GM18520 (cell line): ENCODE measurements around the gene GIGYF2.
"Not testable (repeated sequence)": the region's sequence is repeated elsewhere in the genome, so short reads cannot be mapped to it uniquely, and the experiment has no call there.

ENCODE experiments used
- ATAC-seq: cut with Tn5 transposase; IDR thresholded peaks from one replicate; pipeline ENCODE4 v1.9.1; 2021; ENCODE audit not compliant: unreplicated experiment

GIGYF2 gene

GRCh38 chr2:232890536-232890895, 193.4 kb downstream of the GIGYF2 start:
- ATAC-seq: no peak

GRCh38 chr2:232890896-232891601, 193.9 kb downstream of the GIGYF2 start:
- no peak for ATAC-seq

GRCh38 chr2:232891621-232892071, 194.5 kb downstream of the GIGYF2 start:
- ATAC-seq: no peak

- ATAC-seq: no peak
Measured at GRCh38 chr2:232892221-232892620, 195.1 kb downstream of the GIGYF2 start.

- ATAC-seq: no peak
Measured at GRCh38 chr2:232892843-232893242, 195.7 kb downstream of the GIGYF2 start.

DNA sequence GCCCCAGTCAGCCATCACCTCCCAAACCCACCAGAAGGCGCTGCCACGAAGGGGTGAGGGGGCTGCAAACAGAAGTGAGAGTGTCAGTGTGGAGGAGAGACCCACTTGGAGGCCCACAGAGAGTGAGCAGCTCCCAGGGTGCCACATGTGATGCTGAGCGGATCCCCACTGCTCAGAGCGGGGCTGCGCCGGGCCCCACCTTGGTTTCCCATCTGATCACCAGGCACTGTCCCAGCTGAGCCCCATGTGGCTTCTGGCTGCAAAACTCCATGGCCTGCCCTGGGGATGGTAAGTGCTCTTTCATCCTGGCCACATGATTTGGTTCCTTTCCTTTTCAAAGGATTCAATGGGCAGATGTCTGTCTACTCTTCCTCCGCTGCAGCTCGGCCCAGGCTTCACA, 196.7 kb downstream of the GIGYF2 start:
- ATAC-seq: no peak

DNA sequence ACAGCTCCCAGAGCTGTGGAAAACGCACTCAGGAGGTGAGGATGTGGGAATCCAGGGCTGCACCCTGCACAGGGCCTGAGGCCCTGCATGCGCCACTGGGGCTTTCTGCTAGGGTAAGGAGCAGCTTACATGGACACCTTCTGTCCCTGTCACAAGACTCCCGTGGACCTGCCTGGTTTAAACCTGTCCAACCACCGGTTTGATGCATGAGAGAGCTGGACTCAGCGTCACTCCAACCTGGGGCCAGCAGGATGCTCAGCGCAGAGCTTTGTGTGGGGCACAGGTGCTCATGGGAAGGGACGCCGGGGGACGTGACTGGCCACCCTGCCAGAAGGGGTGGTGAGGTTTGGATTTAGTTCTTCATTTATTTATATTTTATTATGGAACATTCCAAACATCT, 197.1 kb downstream of the GIGYF2 start:
- no peak for ATAC-seq

- ATAC-seq: no peak
Measured at GRCh38 chr2:232894746-232895145, 197.6 kb downstream of the GIGYF2 start.

DNA sequence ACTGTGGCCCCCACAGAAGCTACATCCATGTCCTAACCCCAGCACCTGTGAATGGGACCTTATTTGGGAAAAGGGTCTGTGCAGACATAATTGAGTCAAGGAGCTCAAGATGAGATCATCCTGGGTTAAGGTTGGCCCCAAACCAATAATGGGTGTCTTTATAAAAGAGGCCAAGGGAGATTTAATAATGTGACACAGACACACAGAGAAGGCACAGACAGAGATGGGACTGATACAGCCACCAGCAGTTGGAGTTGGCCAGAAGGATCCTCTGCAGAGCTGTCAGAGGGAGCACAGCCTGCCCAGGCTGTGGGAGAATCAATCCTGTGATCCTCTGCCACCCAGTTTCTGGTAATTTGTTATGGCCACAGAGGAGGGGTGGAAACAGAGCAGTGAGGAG, 199.0 kb downstream of the GIGYF2 start:
- ATAC-seq: no peak

- ATAC-seq: no peak
Measured at GRCh38 chr2:232896720-232897597, 199.8 kb downstream of the GIGYF2 start.

- ATAC-seq: no peak
Measured at GRCh38 chr2:232897598-232898408, 200.7 kb downstream of the GIGYF2 start.

- ATAC-seq: no peak
Measured at GRCh38 chr2:232898592-232899543, 201.7 kb downstream of the GIGYF2 start.

DNA sequence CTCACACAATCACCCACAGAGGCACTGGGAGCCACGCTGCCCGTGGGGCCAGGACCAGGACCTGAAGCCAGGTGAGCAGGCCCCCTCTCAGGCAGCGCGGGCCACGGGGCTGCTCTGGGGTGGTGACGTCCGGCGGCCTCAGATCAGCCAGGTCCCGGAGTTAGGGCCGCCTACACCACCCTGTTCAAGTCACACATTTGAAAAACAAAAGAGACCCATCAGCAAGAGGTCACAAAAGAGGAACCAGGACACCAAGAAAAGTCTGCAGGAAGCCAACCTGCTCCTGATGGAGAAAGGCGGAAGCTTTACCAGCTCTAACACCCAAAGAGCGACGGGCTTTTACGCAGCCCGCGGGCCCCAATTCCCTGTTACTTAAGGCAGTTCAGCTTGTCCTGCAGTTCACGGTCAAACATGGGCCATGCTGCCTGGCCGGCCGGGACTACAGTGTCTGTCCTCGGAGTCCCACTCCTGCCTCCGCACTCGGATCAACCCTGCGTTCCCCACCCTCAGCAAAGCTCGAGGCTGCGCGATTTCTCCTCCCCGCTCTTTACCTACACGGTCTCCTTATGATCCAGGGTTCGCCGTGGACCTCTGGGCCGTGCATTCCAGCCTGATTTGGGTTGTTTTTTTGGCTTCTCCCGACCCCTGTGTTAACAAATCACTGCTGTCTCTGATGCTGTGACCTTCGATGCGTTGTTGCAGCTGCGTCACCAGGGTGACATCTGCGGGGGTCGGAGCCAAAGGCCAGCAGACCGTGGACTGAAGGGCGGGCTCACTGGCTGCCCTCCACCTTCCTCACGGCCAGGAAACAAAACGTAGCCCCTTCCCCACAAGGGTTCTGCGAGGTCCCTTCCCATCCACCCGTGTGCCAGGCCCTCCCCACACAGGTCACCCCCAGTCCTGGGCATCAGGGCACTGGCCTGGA, 203.9 kb downstream of the GIGYF2 start:
- ATAC-seq: no peak

DNA sequence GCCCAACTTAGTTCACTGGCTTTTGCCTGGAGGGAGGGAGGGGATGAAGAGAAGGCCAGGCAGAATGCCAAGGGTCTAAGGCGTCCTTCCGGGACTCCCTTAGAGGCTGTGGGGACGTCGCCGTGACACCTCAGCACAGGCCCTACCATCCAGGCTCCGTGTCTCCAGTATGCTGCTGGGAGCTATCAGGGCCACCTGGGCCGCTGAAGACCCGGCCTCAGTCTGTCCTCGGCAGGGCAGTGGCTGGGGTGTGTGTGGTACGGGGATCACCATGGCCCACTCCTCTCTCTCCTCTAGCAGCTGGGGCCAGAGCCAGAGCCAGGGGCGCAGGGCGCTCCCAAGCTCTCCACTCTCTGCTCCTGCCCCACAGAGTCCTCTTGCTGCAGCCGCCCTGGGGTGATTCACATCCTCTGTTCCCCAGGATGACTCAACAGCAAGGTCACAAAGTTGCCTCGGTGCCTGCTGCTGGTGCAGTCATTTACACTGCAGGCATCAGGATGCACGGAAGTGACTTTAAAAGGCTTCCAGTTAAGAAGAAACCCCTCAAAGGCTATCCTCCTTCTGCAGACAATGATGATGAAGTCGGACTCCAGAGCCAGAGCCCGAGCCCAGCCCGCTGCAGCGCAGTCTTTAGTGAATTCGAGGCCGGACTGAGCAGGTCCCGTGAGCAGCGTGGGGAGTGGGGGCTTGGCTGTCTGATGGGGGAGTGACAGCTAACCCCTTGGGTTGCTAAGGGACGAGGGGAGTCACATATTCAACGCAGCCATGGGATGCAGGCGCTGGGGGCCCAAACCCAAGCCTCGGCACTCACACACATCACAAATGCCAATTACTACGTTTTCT, 204.8 kb downstream of the GIGYF2 start:
- no peak for ATAC-seq

DNA sequence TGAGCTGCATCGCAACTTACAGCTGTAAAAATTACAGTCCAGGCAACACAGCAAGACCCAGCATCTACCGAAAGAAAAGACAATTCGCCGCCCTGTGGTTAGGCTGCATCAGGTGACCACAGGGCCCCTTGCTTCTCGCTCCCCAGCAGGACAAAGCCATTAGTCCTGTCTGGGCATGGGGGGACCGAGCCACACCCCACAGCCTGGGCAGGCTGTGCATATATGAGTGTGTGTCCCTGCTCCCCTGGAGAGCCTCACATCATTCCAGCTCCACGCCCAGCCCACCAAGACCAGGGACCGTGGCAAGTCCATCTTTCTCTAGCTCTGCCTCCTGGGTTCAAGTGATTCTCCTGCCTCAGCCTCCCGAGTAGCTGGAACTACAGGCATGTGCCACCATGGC, 206.9 kb downstream of the GIGYF2 start:
- no peak for ATAC-seq

GRCh38 chr2:232906867-232907717, 210.0 kb downstream of the GIGYF2 start:
- not testable (repeated sequence) for ATAC-seq

- not testable (repeated sequence) for ATAC-seq
Measured at GRCh38 chr2:232907718-232908085, 210.6 kb downstream of the GIGYF2 start.
